A549 (cell line): ENCODE data around the gene PCSK6. TPM values are rescaled to one million over a fixed set of nuclear protein-coding genes. Genes with fewer than 3 reads are reported as not detected.

ENCODE experiments used
- ATAC-seq, 2 experiments: fragments of 200-7000 bp in 1 of 2; fragments of >200 bp in 1 of 2; cut with Nextera tagmentation in 1 of 2; cut with Tn5 transposase in 1 of 2; 3 replicates each; pipeline versions ENCODE4 v1.8.0 to v1.9.1; 2018 to 2020; ENCODE audit warnings: mild to moderate bottlenecking in 1 of 2, moderate library complexity in 1 of 2
- CTCF ChIA-PET: fragments of 300-600 bp; sonication (Branson Sonifier 250); formaldehyde crosslinking; extraction: SDS; loops from one replicate; lab custom pipeline; 2021; ENCODE audit warnings: antibody characterized with exemption, inconsistent platforms; lab: Yijun Ruan, JAX
- POLR2A ChIA-PET: fragments of 350-600 bp; formaldehyde crosslinking; extraction: SDS; loops from one replicate; lab custom pipeline; 2021; ENCODE audit warnings: antibody characterized with exemption, inconsistent platforms; lab: Yijun Ruan, JAX
- DNase-seq, 2 experiments: peaks; one replicate each; pipeline versions ENCODE4 v3.0.0 to v3.0.0-alpha.2; 2011 to 2016; ENCODE audit warnings: low read depth in 1 of 2, low spot score in 1 of 2
- FAIRE-seq: peaks from 2 replicates; lab custom pipeline; 2011; peaks lifted over from hg19 to GRCh38; lab: Jason Lieb, UNC
- H3K27ac ChIP-seq, 2 experiments: fragments of >200 bp; sonication (Bioruptor Twin); formaldehyde crosslinking; 3 replicates each; pipeline ENCODE4 v1.5.1; 2016 to 2017
- H3K4me1 ChIP-seq: fragments of >200 bp; sonication (Bioruptor Twin); formaldehyde crosslinking; 3 replicates; pipeline ENCODE4 v1.6.1; 2016
- H3K4me2 ChIP-seq: fragments of >200 bp; sonication (Bioruptor Twin); formaldehyde crosslinking; 3 replicates; pipeline ENCODE4 v1.6.1; 2016
- H3K4me3 ChIP-seq: fragments of >200 bp; sonication (Bioruptor Twin); formaldehyde crosslinking; 3 replicates; pipeline ENCODE4 v1.5.1; 2016
- H3K9me3 ChIP-seq: fragments of >200 bp; sonication (Bioruptor Twin); formaldehyde crosslinking; 3 replicates; pipeline ENCODE4 v1.6.1; 2016
- BHLHE40 ChIP-seq: IDR thresholded peaks from 2 replicates; pipeline ENCODE4 v1.6.1; 2012; ENCODE audit warnings: low read depth, low read length, inconsistent platforms
- CEBPB ChIP-seq, 2 experiments: fragments of >200 bp in 1 of 2; sonication (Bioruptor Twin) in 1 of 2; formaldehyde crosslinking in 1 of 2; IDR thresholded peaks; 2 replicates each; pipeline ENCODE4 v1.6.1; 2012 to 2016
- CHD2 ChIP-seq: fragments of 150-350 bp; IDR thresholded peaks from 2 replicates; pipeline ENCODE4 v1.6.1; 2014; ENCODE audit warnings: low read length; ENCODE audit not compliant: partially characterized antibody
- EHMT2 ChIP-seq: fragments of 200-600 bp; sonication (generic); IDR thresholded peaks from 2 replicates; pipeline ENCODE4 v1.6.1; 2016; ENCODE audit warnings: antibody characterized with exemption, low read depth, mild to moderate bottlenecking, moderate library complexity
- ESRRA ChIP-seq: fragments of 150-350 bp; IDR thresholded peaks from 2 replicates; pipeline ENCODE4 v1.6.1; 2014; ENCODE audit warnings: mild to moderate bottlenecking, low read length, borderline replicate concordance
- FOSB ChIP-seq: fragments of 250-450 bp; sonication (Bioruptor Pico); IDR thresholded peaks from 2 replicates; pipeline ENCODE4 v1.5.0; 2020; ENCODE audit warnings: mild to moderate bottlenecking, moderate library complexity
- FOSL2 ChIP-seq, 2 experiments: fragments of 450-650 bp in 1 of 2; fragments of >200 bp in 1 of 2; sonication (Bioruptor Twin) in 1 of 2; formaldehyde crosslinking; IDR thresholded peaks; 2 replicates each; pipeline versions ENCODE4 v1.5.0 to v1.6.1; 2016 to 2020; ENCODE audit warnings: mild to moderate bottlenecking in 1 of 2, moderate library complexity in 1 of 2
- HDAC2 ChIP-seq: fragments of 200-600 bp; sonication (generic); IDR thresholded peaks from 2 replicates; pipeline ENCODE4 v1.6.1; 2016
- HEYL ChIP-seq: fragments of 250-450 bp; sonication (Bioruptor Pico); IDR thresholded peaks from 2 replicates; pipeline ENCODE4 v1.8.0; 2021; ENCODE audit warnings: mild to moderate bottlenecking, moderate library complexity
- HOXA7 ChIP-seq: fragments of 250-450 bp; sonication (Bioruptor Pico); IDR thresholded peaks from 2 replicates; pipeline ENCODE4 v1.5.0; 2020; ENCODE audit warnings: mild to moderate bottlenecking, moderate library complexity
- JUNB ChIP-seq: fragments of >200 bp; sonication (Bioruptor Twin); formaldehyde crosslinking; IDR thresholded peaks from 2 replicates; pipeline ENCODE4 v1.6.1; 2016
- MAFK ChIP-seq: fragments of 450-650 bp; IDR thresholded peaks from 2 replicates; pipeline ENCODE4 v1.6.1; 2014; ENCODE audit not compliant: partially characterized antibody
- MYC ChIP-seq: IDR thresholded peaks from 2 replicates; pipeline ENCODE4 v1.6.1; 2012; ENCODE audit warnings: mild to moderate bottlenecking, inconsistent platforms, low read length, improper control_type of control experiment, borderline replicate concordance
- NR3C1 ChIP-seq: fragments of >200 bp; sonication (Bioruptor Twin); formaldehyde crosslinking; IDR thresholded peaks from 3 replicates; pipeline ENCODE4 v1.6.1; 2017
- PHF8 ChIP-seq: fragments of 200-600 bp; sonication (generic); IDR thresholded peaks from 2 replicates; pipeline ENCODE4 v1.6.1; 2016; ENCODE audit warnings: low read depth, mild to moderate bottlenecking, antibody characterized with exemption, moderate library complexity, borderline replicate concordance
- POLR2AphosphoS2 ChIP-seq: conservative IDR thresholded peaks from 2 replicates; pipeline ENCODE4 v1.6.1; 2012; ENCODE audit warnings: low read length, improper control_type of control experiment, inconsistent platforms
- RAD21 ChIP-seq, 2 experiments: fragments of >200 bp in 1 of 2; sonication (Bioruptor Twin) in 1 of 2; formaldehyde crosslinking in 1 of 2; IDR thresholded peaks in 1 of 2; conservative IDR thresholded peaks in 1 of 2; 2 replicates in 1 of 2; 3 replicates in 1 of 2; pipeline ENCODE4 v1.6.1; 2012 to 2018; ENCODE audit warnings: inconsistent platforms in 1 of 2
- RFX5 ChIP-seq: fragments of 450-650 bp; IDR thresholded peaks from 2 replicates; pipeline ENCODE4 v1.7.1; 2014; ENCODE audit warnings: antibody characterized with exemption, mild to moderate bottlenecking, moderate library complexity
- SREBF2 ChIP-seq: fragments of 450-650 bp; IDR thresholded peaks from 2 replicates; pipeline ENCODE4 v1.6.1; 2014; ENCODE audit warnings: mild to moderate bottlenecking, moderate library complexity
- ZFP36 ChIP-seq: fragments of 450-650 bp; IDR thresholded peaks from 2 replicates; pipeline ENCODE4 v1.6.1; 2014; ENCODE audit warnings: borderline replicate concordance; ENCODE audit not compliant: partially characterized antibody
- ZNF302 ChIP-seq: fragments of 250-450 bp; sonication (Bioruptor Pico); IDR thresholded peaks from 2 replicates; pipeline ENCODE4 v1.9.0; 2021; ENCODE audit warnings: inconsistent platforms, mild to moderate bottlenecking, moderate library complexity
- ZSCAN20 ChIP-seq: fragments of 250-450 bp; sonication (Bioruptor Pico); IDR thresholded peaks from 2 replicates; pipeline ENCODE4 v1.8.0; 2022; ENCODE audit warnings: mild to moderate bottlenecking, moderate library complexity
- WGBS: methylation state at CpG from one replicate; pipeline ENCODE4 v1.1.6; 2017; ENCODE audit errors: missing lambda C conversion rate; 5-methylcytosine and 5-hydroxymethylcytosine counted together
- polyA plus RNA-seq, 4 experiments: library from polyadenylated mRNA; depleted of rRNA in 3 of 4; stranded (reverse); fragments of >200 nt; fragmentation: RNase III in 1 of 4; extraction: RNeasy Plus Mini Kit Qiagen cat#74134 plus additional on column Dnase treatment in 1 of 4; gene quantifications; 2 replicates in 3 of 4; 3 replicates in 1 of 4; pipeline ENCODE4 v1.2.3, GENCODE V29; 2011 to 2017
- TF ChIP-seq, protein P1 (sequence below): fragments of 250-450 bp; sonication (Bioruptor Pico); IDR thresholded peaks from 2 replicates; pipeline ENCODE4 v1.5.0; 2020; ENCODE audit warnings: low read depth, mild to moderate bottlenecking, moderate library complexity
- TF ChIP-seq, protein P2 (sequence below): fragments of 450-650 bp; IDR thresholded peaks from 2 replicates; pipeline ENCODE4 v1.6.1; 2014; ENCODE audit warnings: antibody characterized with exemption
- TF ChIP-seq, protein P3 (sequence below): fragments of >200 bp; sonication (Bioruptor Twin); formaldehyde crosslinking; IDR thresholded peaks from 3 replicates; pipeline ENCODE4 v1.5.1; 2016
- TF ChIP-seq, protein P4 (sequence below): IDR thresholded peaks from 2 replicates; pipeline ENCODE4 v1.6.1; 2012

PCSK6 gene
- polyA plus RNA-seq, 2 of the 4 experiments (the other 2 are of a cell fraction): 10.0 to 15.2 TPM

DNA sequence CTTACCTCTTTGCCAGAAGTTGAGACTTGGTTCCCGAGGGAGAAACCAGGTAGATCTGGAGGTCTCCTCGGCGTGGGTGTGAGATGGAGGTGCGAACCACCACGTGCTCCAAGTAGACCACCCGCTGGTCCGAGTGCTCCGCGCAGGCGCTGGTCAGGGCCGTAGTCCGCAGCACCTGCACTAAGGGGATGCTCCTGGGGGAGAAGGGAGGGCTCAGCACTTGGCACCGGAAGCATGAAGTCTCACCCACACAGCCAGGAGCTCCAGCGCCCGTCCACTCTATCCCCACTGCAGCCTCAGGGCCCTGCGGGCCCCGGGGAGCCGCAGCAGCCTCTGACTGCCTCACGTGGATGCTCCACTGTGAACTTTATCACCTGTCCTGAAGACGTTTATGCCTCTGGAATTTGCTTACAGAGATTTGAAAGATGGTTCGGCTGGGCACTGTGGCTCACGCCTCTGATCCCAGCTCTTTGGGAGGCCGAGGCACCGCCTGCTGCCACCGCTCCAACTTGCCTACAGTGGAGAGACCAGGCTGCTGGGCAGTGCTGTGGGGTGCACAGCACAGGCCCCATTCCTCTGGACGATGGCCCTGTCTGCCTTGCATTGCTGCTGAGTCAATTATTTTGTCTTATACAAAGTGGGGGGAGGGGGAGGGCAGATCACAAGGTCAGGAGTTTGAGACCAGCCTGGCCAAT, 119.0 kb downstream of the PCSK6 start:
- Histone ChIP-seq H3K4me3 (no peak overlapping the region), H3K4me1 (no peaks in the 10 kb centered on the region), H3K9me3 (no peaks in the 10 kb centered on the region), H3K27ac (no peak overlapping the region), H3K4me2 (no peak overlapping the region)
- POLR2A ChIA-PET: no interaction called here
- CTCF ChIA-PET: interaction anchor here (1.2 to 3.5 kb wide), 3 partner anchors 15 to 271 kb away, joined by 3 to 11 read pairs (median 4); no protein-coding TSS in a partner anchor
- ATAC-seq (no peak), DNase-seq (no peak), FAIRE-seq (no peak)
- no peak for TF ChIP-seq MYC
- no peak for TF ChIP-seq BHLHE40
- no peak for TF ChIP-seq SREBF2
- TF ChIP-seq CHD2: no peak
- TF ChIP-seq, protein P1, sequence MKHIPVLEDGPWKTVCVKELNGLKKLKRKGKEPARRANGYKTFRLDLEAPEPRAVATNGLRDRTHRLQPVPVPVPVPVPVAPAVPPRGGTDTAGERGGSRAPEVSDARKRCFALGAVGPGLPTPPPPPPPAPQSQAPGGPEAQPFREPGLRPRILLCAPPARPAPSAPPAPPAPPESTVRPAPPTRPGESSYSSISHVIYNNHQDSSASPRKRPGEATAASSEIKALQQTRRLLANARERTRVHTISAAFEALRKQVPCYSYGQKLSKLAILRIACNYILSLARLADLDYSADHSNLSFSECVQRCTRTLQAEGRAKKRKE (CRISPR knock-in tag): no peak
- no peak for TF ChIP-seq HOXA7 (CRISPR knock-in tag)
- no peak for TF ChIP-seq ESRRA
- TF ChIP-seq NR3C1: no peak
- no peak for TF ChIP-seq HDAC2
- TF ChIP-seq ZNF302: no peak
- no peak for TF ChIP-seq RFX5
- TF ChIP-seq ZSCAN20 (CRISPR knock-in tag): no peak
- TF ChIP-seq, protein P2, sequence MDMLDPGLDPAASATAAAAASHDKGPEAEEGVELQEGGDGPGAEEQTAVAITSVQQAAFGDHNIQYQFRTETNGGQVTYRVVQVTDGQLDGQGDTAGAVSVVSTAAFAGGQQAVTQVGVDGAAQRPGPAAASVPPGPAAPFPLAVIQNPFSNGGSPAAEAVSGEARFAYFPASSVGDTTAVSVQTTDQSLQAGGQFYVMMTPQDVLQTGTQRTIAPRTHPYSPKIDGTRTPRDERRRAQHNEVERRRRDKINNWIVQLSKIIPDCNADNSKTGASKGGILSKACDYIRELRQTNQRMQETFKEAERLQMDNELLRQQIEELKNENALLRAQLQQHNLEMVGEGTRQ: no peak
- no peak for TF ChIP-seq PHF8
- TF ChIP-seq, protein P3, sequence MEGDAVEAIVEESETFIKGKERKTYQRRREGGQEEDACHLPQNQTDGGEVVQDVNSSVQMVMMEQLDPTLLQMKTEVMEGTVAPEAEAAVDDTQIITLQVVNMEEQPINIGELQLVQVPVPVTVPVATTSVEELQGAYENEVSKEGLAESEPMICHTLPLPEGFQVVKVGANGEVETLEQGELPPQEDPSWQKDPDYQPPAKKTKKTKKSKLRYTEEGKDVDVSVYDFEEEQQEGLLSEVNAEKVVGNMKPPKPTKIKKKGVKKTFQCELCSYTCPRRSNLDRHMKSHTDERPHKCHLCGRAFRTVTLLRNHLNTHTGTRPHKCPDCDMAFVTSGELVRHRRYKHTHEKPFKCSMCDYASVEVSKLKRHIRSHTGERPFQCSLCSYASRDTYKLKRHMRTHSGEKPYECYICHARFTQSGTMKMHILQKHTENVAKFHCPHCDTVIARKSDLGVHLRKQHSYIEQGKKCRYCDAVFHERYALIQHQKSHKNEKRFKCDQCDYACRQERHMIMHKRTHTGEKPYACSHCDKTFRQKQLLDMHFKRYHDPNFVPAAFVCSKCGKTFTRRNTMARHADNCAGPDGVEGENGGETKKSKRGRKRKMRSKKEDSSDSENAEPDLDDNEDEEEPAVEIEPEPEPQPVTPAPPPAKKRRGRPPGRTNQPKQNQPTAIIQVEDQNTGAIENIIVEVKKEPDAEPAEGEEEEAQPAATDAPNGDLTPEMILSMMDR: no peak
- no peak for TF ChIP-seq HEYL (CRISPR knock-in tag)
- WGBS: 86% methylated on average over 25 of the region's 26 CpGs

DNA sequence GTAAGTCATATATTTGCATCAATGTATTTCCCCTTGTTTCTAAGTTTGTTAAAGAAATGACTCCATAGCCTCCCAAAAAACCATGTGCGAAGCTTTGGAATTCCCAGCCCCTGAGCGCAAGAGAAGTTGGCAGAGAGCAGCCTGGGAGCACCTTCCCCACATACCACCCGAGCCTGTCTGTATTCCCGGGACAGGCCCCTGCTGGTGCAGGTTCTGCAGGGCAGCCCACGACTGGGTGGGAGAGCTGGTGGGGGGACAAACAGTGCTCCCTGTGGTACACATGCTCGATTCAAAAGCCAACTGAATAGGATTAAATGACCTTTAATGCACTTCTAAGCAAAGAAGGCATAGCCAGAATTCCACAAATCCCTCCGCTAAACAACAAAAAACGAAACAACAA, 119.8 kb downstream of the PCSK6 start:
- DNase-seq (no peak), ATAC-seq (no peak), FAIRE-seq (no peak)
- CTCF ChIA-PET: interaction anchor here (1.2 to 3.5 kb wide), 3 partner anchors 14 to 272 kb away, joined by 4 to 11 read pairs (median 4); partner anchors contain the start of gene SNRPA1
- Histone ChIP-seq H3K4me1 (no peaks in the 10 kb centered on the region), H3K4me2 (no peak overlapping the region), H3K9me3 (0 out of 3 replicates have a peak, but pooled peaks cover 4% of the 10 kb centered on the region), H3K4me3 (no peak overlapping the region), H3K27ac (no peak overlapping the region)
- WGBS: 74% methylated on average over 8 of the region's 8 CpGs
- POLR2A ChIA-PET: no interaction called here
- TF ChIP-seq ZSCAN20 (CRISPR knock-in tag): no peak
- no peak for TF ChIP-seq HDAC2
- no peak for TF ChIP-seq RAD21 (conservative IDR thresholded peaks at IDR 0.05 in 1 of 2, IDR thresholded peaks at IDR 0.05 in 1 of 2)
- no peak for TF ChIP-seq MAFK
- TF ChIP-seq, protein P3: no peak
- TF ChIP-seq FOSB (CRISPR knock-in tag): no peak
- no peak for TF ChIP-seq POLR2AphosphoS2
- TF ChIP-seq JUNB: no peak
- TF ChIP-seq FOSL2 (IDR thresholded peaks at IDR 0.05): no peak
- TF ChIP-seq FOSL2 (CRISPR knock-in tag; IDR thresholded peaks at IDR 0.05): no peak
- TF ChIP-seq, protein P4, sequence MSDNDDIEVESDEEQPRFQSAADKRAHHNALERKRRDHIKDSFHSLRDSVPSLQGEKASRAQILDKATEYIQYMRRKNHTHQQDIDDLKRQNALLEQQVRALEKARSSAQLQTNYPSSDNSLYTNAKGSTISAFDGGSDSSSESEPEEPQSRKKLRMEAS: no peak
- TF ChIP-seq CEBPB (IDR thresholded peaks at IDR 0.05): no peak
- no peak for TF ChIP-seq NR3C1
- TF ChIP-seq MYC: no peak
- TF ChIP-seq EHMT2: no peak
- no peak for TF ChIP-seq ZFP36
